Nephron progenitor cell (in vitro differentiated cells): Measurements from ENCODE around the gene MTA2.
"Not testable (repeated sequence)": the region's sequence is repeated elsewhere in the genome, so short reads cannot be mapped to it uniquely, and the experiment has no call there.

Experiments
- DNase-seq: peaks from one replicate; pipeline ENCODE4 v3.0.0; 2021
- H3K27ac Mint-ChIP-seq: 2 replicates; pipeline ENCODE4 v1.8.0; 2021; ENCODE audit warnings: mild to moderate bottlenecking, moderate library complexity, mixed read lengths
- H3K27me3 Mint-ChIP-seq: 2 replicates; pipeline ENCODE4 v1.8.0; 2021; ENCODE audit warnings: mild to moderate bottlenecking, low read depth, mixed read lengths; ENCODE audit not compliant: poor library complexity
- H3K36me3 Mint-ChIP-seq: 2 replicates; pipeline ENCODE4 v1.8.0; 2021; ENCODE audit warnings: low read depth, mixed read lengths
- H3K4me1 Mint-ChIP-seq: 2 replicates; pipeline ENCODE4 v1.8.0; 2021; ENCODE audit warnings: mixed read lengths
- H3K4me3 Mint-ChIP-seq: 2 replicates; pipeline ENCODE4 v1.8.0; 2021; ENCODE audit warnings: mild to moderate bottlenecking, moderate library complexity, mixed read lengths
- H3K9me3 Mint-ChIP-seq: 2 replicates; pipeline ENCODE4 v1.8.0; 2021; ENCODE audit warnings: mild to moderate bottlenecking, moderate library complexity, mixed read lengths
- TF ChIP-seq, protein P1 (sequence below): fragments of 200-600 bp; sonication (generic); IDR thresholded peaks from 2 replicates; pipeline ENCODE4 v1.5.0; 2021; ENCODE audit warnings: antibody characterized with exemption

Gene MTA2

DNA sequence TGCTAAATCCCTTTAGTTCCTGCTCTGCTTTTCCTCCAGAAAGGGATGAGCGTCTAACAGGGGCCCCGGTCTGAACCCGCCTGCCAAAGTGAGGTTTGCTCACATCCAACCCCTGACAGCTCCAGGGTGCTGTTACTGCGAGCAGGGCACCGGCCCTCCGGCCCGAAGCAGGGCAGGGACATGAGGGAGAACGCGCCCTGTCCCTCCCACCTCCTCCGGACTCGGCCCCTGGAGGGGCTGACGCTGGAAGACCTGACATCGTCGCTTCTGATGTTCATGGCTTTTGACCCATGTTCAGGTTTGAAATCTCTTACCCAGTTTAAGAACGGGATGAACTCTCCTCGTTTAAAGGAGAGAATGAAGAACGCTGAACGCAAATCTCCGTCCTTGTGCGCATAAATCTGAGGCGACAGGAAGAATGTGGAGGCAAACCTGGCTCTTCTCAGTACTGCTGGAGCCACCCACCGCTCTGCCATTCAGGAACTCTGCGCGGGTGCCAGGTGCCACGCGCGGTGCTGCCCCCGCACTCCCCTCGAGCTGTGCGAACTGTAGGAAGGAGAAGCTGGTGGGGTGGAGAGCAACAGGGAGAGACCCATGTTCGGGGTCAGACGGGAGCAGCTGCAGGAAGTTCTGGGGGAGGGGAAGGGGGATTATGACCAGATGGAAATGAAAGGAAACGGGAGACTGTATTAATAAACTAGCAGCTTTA is 27.1 kb downstream of the MTA2 start:
- Mint-ChIP-seq H3K27ac (peak overlapping the region; percentile 100), H3K27me3 (no peaks in the 10 kb centered on the region), H3K36me3 (peaks cover 61% of the 10 kb centered on the region), H3K4me1 (peaks cover 46% of the 10 kb centered on the region), H3K4me3 (peak overlapping the region; percentile 100), H3K9me3 (no peaks in the 10 kb centered on the region)
- TF ChIP-seq, protein P1, sequence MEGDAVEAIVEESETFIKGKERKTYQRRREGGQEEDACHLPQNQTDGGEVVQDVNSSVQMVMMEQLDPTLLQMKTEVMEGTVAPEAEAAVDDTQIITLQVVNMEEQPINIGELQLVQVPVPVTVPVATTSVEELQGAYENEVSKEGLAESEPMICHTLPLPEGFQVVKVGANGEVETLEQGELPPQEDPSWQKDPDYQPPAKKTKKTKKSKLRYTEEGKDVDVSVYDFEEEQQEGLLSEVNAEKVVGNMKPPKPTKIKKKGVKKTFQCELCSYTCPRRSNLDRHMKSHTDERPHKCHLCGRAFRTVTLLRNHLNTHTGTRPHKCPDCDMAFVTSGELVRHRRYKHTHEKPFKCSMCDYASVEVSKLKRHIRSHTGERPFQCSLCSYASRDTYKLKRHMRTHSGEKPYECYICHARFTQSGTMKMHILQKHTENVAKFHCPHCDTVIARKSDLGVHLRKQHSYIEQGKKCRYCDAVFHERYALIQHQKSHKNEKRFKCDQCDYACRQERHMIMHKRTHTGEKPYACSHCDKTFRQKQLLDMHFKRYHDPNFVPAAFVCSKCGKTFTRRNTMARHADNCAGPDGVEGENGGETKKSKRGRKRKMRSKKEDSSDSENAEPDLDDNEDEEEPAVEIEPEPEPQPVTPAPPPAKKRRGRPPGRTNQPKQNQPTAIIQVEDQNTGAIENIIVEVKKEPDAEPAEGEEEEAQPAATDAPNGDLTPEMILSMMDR = no peak
- peak; percentile 53 for DNase-seq

DNA sequence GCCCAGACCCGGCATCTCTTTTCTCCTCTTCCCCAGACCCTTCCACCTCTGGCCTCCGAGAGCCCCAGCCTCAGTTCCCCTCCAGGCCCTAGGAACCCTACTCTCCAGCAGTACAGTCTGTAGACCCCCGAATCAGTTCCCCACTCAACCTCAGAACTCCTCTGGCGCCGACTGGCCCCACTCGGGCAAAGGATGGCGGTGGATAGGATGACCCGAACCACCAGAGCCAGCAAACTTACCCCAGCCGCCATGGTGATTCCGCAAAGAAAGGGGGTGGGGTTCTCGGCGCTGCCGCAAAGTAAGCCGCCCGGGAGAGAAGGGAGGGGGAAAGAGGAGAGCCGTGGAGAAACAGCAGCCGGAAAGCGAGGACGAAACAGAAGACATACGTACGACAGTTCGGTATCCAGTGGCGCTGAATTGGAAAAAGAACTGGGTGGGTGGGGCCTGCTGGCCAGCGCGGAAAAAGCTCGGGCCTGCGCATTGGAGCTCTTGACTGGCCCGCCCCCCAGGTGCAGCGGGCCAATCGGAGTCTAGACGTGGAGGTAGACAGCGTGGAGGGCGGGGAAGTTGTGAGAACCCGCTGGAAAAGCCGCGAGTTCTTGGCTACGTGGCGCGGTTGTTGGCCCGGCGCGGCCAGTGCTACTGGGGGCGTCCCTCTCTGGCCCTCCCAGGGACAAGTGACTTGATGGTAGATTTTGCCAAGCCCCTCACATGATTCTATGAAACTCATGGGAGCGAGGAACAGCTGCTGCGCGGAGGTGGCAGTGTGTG is 27.9 kb downstream of the MTA2 start, which contains the start of gene EEF1G:
TSS of gene EEF1G (minus strand) at position 300 of the 771 bp plus-strand sequence. CDS start at position 251, 49 bp downstream.
- peak within 1 kb of the TSS; percentile 100 for H3K4me3 Mint-ChIP-seq
- TF ChIP-seq, protein P1 = no peak
- DNase-seq = peak; percentile 97
- H3K27ac Mint-ChIP-seq = peak within 1 kb of the TSS; percentile 100
- H3K4me1 Mint-ChIP-seq = peaks cover 46% of the 10 kb centered on the region
- no peaks in the 10 kb centered on the region for H3K27me3 Mint-ChIP-seq
- peaks cover 67% of the 10 kb centered on the region for H3K36me3 Mint-ChIP-seq
- no peaks in the 10 kb centered on the region for H3K9me3 Mint-ChIP-seq

DNA sequence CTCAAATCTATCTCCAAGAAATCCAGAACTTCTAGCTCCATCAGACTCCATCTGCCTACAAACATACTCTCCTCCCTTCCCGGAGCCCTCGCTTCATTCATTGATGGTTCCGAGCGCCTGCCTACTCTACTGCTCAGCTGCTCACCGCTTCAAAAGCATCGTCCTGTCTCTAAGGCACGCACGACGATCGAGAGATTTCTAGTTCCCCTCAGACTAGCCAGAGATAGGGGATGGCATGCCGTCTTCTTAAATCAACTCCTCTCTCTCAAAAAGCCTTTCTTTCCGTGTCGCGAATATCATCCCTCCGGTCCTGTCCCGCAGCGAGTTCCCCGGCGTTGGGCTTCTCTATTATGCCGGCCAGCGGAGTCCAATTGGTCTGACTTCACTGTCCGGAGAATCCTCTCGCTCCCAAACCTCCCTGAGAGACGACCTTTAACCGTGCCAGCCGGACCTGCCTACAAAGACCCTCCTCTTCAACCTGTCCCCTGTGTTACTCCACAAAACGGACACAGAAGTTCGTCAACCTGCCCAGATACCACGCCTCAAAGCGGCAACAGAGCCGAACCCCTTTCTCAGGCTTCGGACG is 28.6 kb downstream of the MTA2 start:
- peak; percentile 39 for DNase-seq
- Mint-ChIP-seq H3K36me3 (peaks cover 67% of the 10 kb centered on the region), H3K4me1 (peaks cover 46% of the 10 kb centered on the region)

DNA sequence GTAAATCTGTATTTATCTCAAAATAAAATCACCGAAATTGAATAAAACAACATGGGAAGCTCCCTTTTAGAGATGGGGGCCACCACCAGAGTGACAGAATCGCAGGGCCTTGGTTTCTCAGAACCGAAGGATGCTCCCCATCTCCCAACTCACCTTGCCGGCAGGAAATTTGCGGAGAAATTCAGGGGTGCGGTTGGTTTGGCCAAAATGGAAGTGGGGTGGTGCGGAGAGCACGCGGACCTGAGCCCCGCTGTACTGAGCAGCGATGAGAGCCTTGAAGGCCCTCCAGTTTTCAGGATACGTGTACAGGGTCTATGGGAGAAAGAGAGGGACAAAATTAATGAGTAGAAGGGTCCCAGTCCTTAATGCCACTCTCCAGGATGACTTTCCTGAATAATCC is 29.2 kb downstream of the MTA2 start:
- Mint-ChIP-seq H3K4me1 (peaks cover 47% of the 10 kb centered on the region), H3K4me3 (peak overlapping the region; percentile 100), H3K9me3 (no peaks in the 10 kb centered on the region), H3K27ac (peak overlapping the region; percentile 44), H3K27me3 (no peaks in the 10 kb centered on the region), H3K36me3 (peaks cover 68% of the 10 kb centered on the region)
- no peak for DNase-seq
- TF ChIP-seq, protein P1 = no peak

More for the DNA sequence above, 28.6 kb downstream of the MTA2 start:
- TF ChIP-seq, protein P1 = no peak
- H3K9me3 Mint-ChIP-seq = no peaks in the 10 kb centered on the region
- H3K27me3 Mint-ChIP-seq = no peaks in the 10 kb centered on the region
- H3K27ac Mint-ChIP-seq = peak overlapping the region; percentile 100
- peak overlapping the region; percentile 100 for H3K4me3 Mint-ChIP-seq

- H3K27me3 Mint-ChIP-seq, H3K9me3 Mint-ChIP-seq, DNase-seq: not testable (repeated sequence)
- peak overlapping the region; percentile 100 for H3K4me3 Mint-ChIP-seq
- peaks cover 68% of the 10 kb centered on the region for H3K36me3 Mint-ChIP-seq
- H3K27ac Mint-ChIP-seq = peak overlapping the region; percentile 58
- peaks cover 56% of the 10 kb centered on the region for H3K4me1 Mint-ChIP-seq
These were observed 30.2 kb downstream of the MTA2 start for GRCh38 chr11:62571493-62571892.

DNA sequence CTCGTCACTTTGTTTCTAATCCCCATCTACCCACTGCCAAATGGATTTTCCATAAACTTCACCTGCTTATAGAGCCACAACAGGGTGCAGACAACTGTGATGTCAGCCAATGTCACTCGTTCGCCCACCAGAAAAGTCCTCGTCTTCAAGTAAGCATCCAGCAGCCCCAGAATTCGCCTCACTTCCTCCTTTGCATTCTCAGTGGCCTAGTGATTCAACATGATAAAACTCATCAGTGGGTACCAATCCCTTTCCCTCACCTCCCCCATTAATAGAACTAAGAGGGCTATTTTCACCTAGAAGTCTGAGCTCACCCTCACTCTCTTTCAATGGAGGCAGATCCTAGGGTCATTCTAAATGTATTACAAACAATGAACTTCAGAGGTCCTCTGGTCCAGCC is 30.8 kb downstream of the MTA2 start:
- peaks cover 72% of the 10 kb centered on the region for H3K36me3 Mint-ChIP-seq

More for the DNA sequence above, 30.8 kb downstream of the MTA2 start:
- Mint-ChIP-seq H3K4me3 (peak overlapping the region; percentile 100), H3K4me1 (peaks cover 57% of the 10 kb centered on the region), H3K27ac (peak overlapping the region; percentile 58)
- H3K9me3 Mint-ChIP-seq, DNase-seq, H3K27me3 Mint-ChIP-seq: not testable (repeated sequence)
